ENCODE measurements around the gene SLC52A1. TPM values are rescaled to one million over a fixed set of nuclear protein-coding genes. Genes with fewer than 3 reads are reported as not detected.
"Not testable (repeated sequence)": the region's sequence is repeated elsewhere in the genome, so short reads cannot be mapped to it uniquely, and the experiment has no call there.

Gene SLC52A1
- not detected in 2 replicates for total RNA-seq (2014; rRNA removed; shearing (Covaris generic))

- Histone ChIP-seq H3K27ac (no peak within 1 kb of the TSS), H3K27me3 (replicated peaks) (peaks cover 4% of the 10 kb centered on the region; the same call in 1 of the 2 replicates), H3K4me3 (no peak within 1 kb of the TSS), H3K9me3 (replicated peaks) (no peaks in the 10 kb centered on the region), H3K36me3 (no peaks in the 10 kb centered on the region), H3K4me1 (replicated peaks) (peaks cover 8% of the 10 kb centered on the region; the same call in 1 of the 2 replicates)
- DNase-seq (ENCODE audit: low read depth in 1 of 2, low spot score in 2 of 2), result no peak
These were observed at the start of gene SLC52A1 for GRCh38 chr17:5035315-5035714. Gene SLC52A1, minus strand, starts transcription at chr17:5035426. Its CDS starts 820 bp downstream, at chr17:5034606.

GRCh38 chr17:5080591-5080990 is 45.4 kb upstream of the SLC52A1 start:
- Histone ChIP-seq H3K27me3 (replicated peaks) (peaks cover 7% of the 10 kb centered on the region; the same call in 1 of the 2 replicates), H3K4me3 (no peak overlapping the region), H3K27ac (no peak overlapping the region), H3K4me1 (replicated peaks) (no peaks in the 10 kb centered on the region), H3K36me3 (no peaks in the 10 kb centered on the region), H3K9me3 (replicated peaks) (peaks cover 10% of the 10 kb centered on the region)
- no peak for DNase-seq (ENCODE audit: low read depth in 1 of 2, low spot score in 2 of 2)

GRCh38 chr17:5078106-5079028 is 43.1 kb upstream of the SLC52A1 start, which contains the start of gene ZFP3:
Gene ZFP3, plus strand, starts transcription at chr17:5078467. Its CDS starts 13,038 bp downstream, at chr17:5091505.
- Histone ChIP-seq H3K4me1 (replicated peaks) (no peaks in the 10 kb centered on the region), H3K4me3 (peak within 1 kb of the TSS; percentile 39), H3K27ac (no peak within 1 kb of the TSS), H3K9me3 (replicated peaks) (peaks cover 10% of the 10 kb centered on the region), H3K27me3 (replicated peaks) (peaks cover 7% of the 10 kb centered on the region; the same call in 1 of the 2 replicates), H3K36me3 (no peaks in the 10 kb centered on the region)
- DNase-seq (ENCODE audit: low read depth in 1 of 2, low spot score in 2 of 2), result peak in 1 of 2 experiments; percentile 25

GRCh38 chr17:5077781-5078105 is 42.5 kb upstream of the SLC52A1 start:
- Histone ChIP-seq H3K9me3 (replicated peaks) (peaks cover 10% of the 10 kb centered on the region), H3K4me1 (replicated peaks) (no peaks in the 10 kb centered on the region), H3K36me3 (no peaks in the 10 kb centered on the region), H3K27me3 (replicated peaks) (peaks cover 7% of the 10 kb centered on the region; the same call in 1 of the 2 replicates), H3K27ac (no peak overlapping the region), H3K4me3 (peak overlapping the region; percentile 39)
- no peak for DNase-seq (ENCODE audit: low read depth in 1 of 2, low spot score in 2 of 2)

- H3K27me3 ChIP-seq (replicated peaks); H3K4me3 ChIP-seq; H3K4me1 ChIP-seq (replicated peaks): not testable (repeated sequence)
These were observed 42.0 kb upstream of the SLC52A1 start for GRCh38 chr17:5077275-5077674.

GRCh38 chr17:5075472-5075871 is 40.2 kb upstream of the SLC52A1 start:
- not testable (repeated sequence) for H3K27me3 ChIP-seq (replicated peaks); DNase-seq (ENCODE audit: low read depth in 1 of 2, low spot score in 2 of 2); H3K4me1 ChIP-seq (replicated peaks); H3K36me3 ChIP-seq; H3K27ac ChIP-seq; H3K4me3 ChIP-seq
- H3K9me3 ChIP-seq (replicated peaks), result peaks cover 10% of the 10 kb centered on the region

More at GRCh38 chr17:5077275-5077674, 42.0 kb upstream of the SLC52A1 start:
- H3K36me3 ChIP-seq; DNase-seq (ENCODE audit: low read depth in 1 of 2, low spot score in 2 of 2); H3K27ac ChIP-seq: not testable (repeated sequence)
- peaks cover 10% of the 10 kb centered on the region for H3K9me3 ChIP-seq (replicated peaks)

- Histone ChIP-seq H3K9me3 (replicated peaks) (no peaks in the 10 kb centered on the region), H3K27ac (no peak overlapping the region), H3K27me3 (replicated peaks) (no peaks in the 10 kb centered on the region; the same call in 1 of the 2 replicates), H3K36me3 (no peaks in the 10 kb centered on the region), H3K4me3 (no peak overlapping the region), H3K4me1 (replicated peaks) (no peaks in the 10 kb centered on the region)
- DNase-seq (ENCODE audit: low read depth in 1 of 2, low spot score in 2 of 2), result no peak
These were observed 34.5 kb upstream of the SLC52A1 start for GRCh38 chr17:5069724-5070123.

GRCh38 chr17:5068236-5068635 is 33.0 kb upstream of the SLC52A1 start:
- Histone ChIP-seq H3K4me1 (replicated peaks) (no peaks in the 10 kb centered on the region), H3K4me3 (no peak overlapping the region)
- no peak for DNase-seq (ENCODE audit: low read depth in 1 of 2, low spot score in 2 of 2)

GRCh38 chr17:5065227-5065744 is 30.1 kb upstream of the SLC52A1 start:
- Histone ChIP-seq H3K36me3 (no peaks in the 10 kb centered on the region), H3K4me1 (replicated peaks) (no peaks in the 10 kb centered on the region), H3K27me3 (replicated peaks) (peaks cover 4% of the 10 kb centered on the region; the same call in 1 of the 2 replicates), H3K9me3 (replicated peaks) (no peaks in the 10 kb centered on the region), H3K27ac (no peak overlapping the region), H3K4me3 (no peak overlapping the region)
- DNase-seq (ENCODE audit: low read depth in 1 of 2, low spot score in 2 of 2), result no peak

More at GRCh38 chr17:5068236-5068635, 33.0 kb upstream of the SLC52A1 start:
- H3K36me3 ChIP-seq, result no peaks in the 10 kb centered on the region
- no peaks in the 10 kb centered on the region for H3K9me3 ChIP-seq (replicated peaks)
- H3K27me3 ChIP-seq (replicated peaks), result no peaks in the 10 kb centered on the region; the same call in 1 of the 2 replicates
- H3K27ac ChIP-seq, result no peak overlapping the region

- DNase-seq (ENCODE audit: low read depth in 1 of 2, low spot score in 2 of 2), result no peak
- Histone ChIP-seq H3K4me3 (no peak overlapping the region), H3K27ac (no peak overlapping the region)
These were observed 20.3 kb upstream of the SLC52A1 start for GRCh38 chr17:5055543-5055942.

GRCh38 chr17:5050278-5050677 is 15.1 kb upstream of the SLC52A1 start:
- H3K9me3 ChIP-seq (replicated peaks), result no peaks in the 10 kb centered on the region
- H3K27me3 ChIP-seq (replicated peaks), result no peaks in the 10 kb centered on the region
- no peak for DNase-seq (ENCODE audit: low read depth in 1 of 2, low spot score in 2 of 2)
- H3K27ac ChIP-seq, result no peak overlapping the region
- H3K4me1 ChIP-seq (replicated peaks), result no peaks in the 10 kb centered on the region
- no peaks in the 10 kb centered on the region for H3K36me3 ChIP-seq
- H3K4me3 ChIP-seq, result no peak overlapping the region

More at GRCh38 chr17:5055543-5055942, 20.3 kb upstream of the SLC52A1 start:
- Histone ChIP-seq H3K4me1 (replicated peaks) (no peaks in the 10 kb centered on the region), H3K36me3 (no peaks in the 10 kb centered on the region), H3K27me3 (replicated peaks) (no peaks in the 10 kb centered on the region), H3K9me3 (replicated peaks) (no peaks in the 10 kb centered on the region)

- no peak overlapping the region for H3K4me3 ChIP-seq
- no peak for DNase-seq (ENCODE audit: low read depth in 1 of 2, low spot score in 2 of 2)
- H3K27ac ChIP-seq, result no peak overlapping the region
- H3K27me3 ChIP-seq (replicated peaks), result no peaks in the 10 kb centered on the region
- H3K4me1 ChIP-seq (replicated peaks), result no peaks in the 10 kb centered on the region
- no peaks in the 10 kb centered on the region for H3K36me3 ChIP-seq
- H3K9me3 ChIP-seq (replicated peaks), result no peaks in the 10 kb centered on the region
These were observed 14.2 kb upstream of the SLC52A1 start for GRCh38 chr17:5049314-5049841.

- H3K36me3 ChIP-seq, result no peaks in the 10 kb centered on the region
- no peaks in the 10 kb centered on the region for H3K4me1 ChIP-seq (replicated peaks)
- no peak overlapping the region for H3K27ac ChIP-seq
- H3K9me3 ChIP-seq (replicated peaks), result no peaks in the 10 kb centered on the region
- no peak for DNase-seq (ENCODE audit: low read depth in 1 of 2, low spot score in 2 of 2)
- no peaks in the 10 kb centered on the region for H3K27me3 ChIP-seq (replicated peaks)
- H3K4me3 ChIP-seq, result no peak overlapping the region
These were observed 12.2 kb upstream of the SLC52A1 start for GRCh38 chr17:5047446-5047845.

- Histone ChIP-seq H3K36me3 (no peaks in the 10 kb centered on the region), H3K27me3 (replicated peaks) (no peaks in the 10 kb centered on the region), H3K9me3 (replicated peaks) (no peaks in the 10 kb centered on the region), H3K4me1 (replicated peaks) (no peaks in the 10 kb centered on the region), H3K27ac (no peak overlapping the region), H3K4me3 (no peak overlapping the region)
- DNase-seq (ENCODE audit: low read depth in 1 of 2, low spot score in 2 of 2), result no peak
These were observed 10.3 kb upstream of the SLC52A1 start for GRCh38 chr17:5045496-5045895.
